ENCODE data around the gene MAPK1IP1L. TPM values are rescaled to one million over a fixed set of nuclear protein-coding genes. Genes with fewer than 3 reads are reported as not detected.
"Not testable (repeated sequence)": the region's sequence is repeated elsewhere in the genome, so short reads cannot be mapped to it uniquely, and the experiment has no call there.

Gene MAPK1IP1L
- total RNA-seq, 5 donors from 2014 or later (not counting 1 experiment from before 2014, with no cell fraction given), result 68.7 to 153 (median 73.4) TPM

GRCh38 chr14:55079961-55080360 is 28.5 kb downstream of the MAPK1IP1L start:
- H3K9me3 Mint-ChIP-seq; H3K4me3 Mint-ChIP-seq; DNase-seq; H3K27me3 ChIP-seq (replicated peaks in 1 of 2; ENCODE audit: control insufficient read depth in 2 of 2, extremely low read depth in 1 of 2, insufficient read depth in 2 of 2, low read length in 1 of 2); H3K27me3 Mint-ChIP-seq; H3K4me3 ChIP-seq (ENCODE audit: control insufficient read depth in 1 of 2, extremely low read depth in 1 of 2, low read length in 1 of 2); H3K36me3 Mint-ChIP-seq; H3K36me3 ChIP-seq (ENCODE audit: control insufficient read depth in 2 of 2, extremely low read depth in 1 of 2, insufficient read depth in 1 of 2, low read length in 1 of 2); H3K9me3 ChIP-seq; H3K27ac ChIP-seq (ENCODE audit: low read length); H3K4me1 ChIP-seq (ENCODE audit: control insufficient read depth in 1 of 2, extremely low read depth in 1 of 2, insufficient read depth in 2 of 2, low read length in 2 of 2); H3K27ac Mint-ChIP-seq; ATAC-seq (replicated peaks in 1 of 4); CTCF ChIA-PET: not testable (repeated sequence)
- POLR2A ChIA-PET, result interaction anchor here in 1 of 2 donors (0.5 to 0.6 kb wide), 2 partner anchors 8 to 39 kb away, joined by 3 to 6 read pairs; no protein-coding TSS in a partner anchor
- no CpG with 5 or more reads among the region's 6 CpGs for WGBS (ENCODE audit: insufficient coverage)
- H3K4me1 Mint-ChIP-seq, result peaks cover 8 to 11% (median 10%) of the 10 kb centered on the region in 3 donors

GRCh38 chr14:55084401-55085059 is 33.1 kb downstream of the MAPK1IP1L start:
- peaks cover 0 to 2% of the 10 kb centered on the region in 2 experiments for H3K27me3 ChIP-seq (replicated peaks in 1 of 2; ENCODE audit: control insufficient read depth in 2 of 2, extremely low read depth in 1 of 2, insufficient read depth in 2 of 2, low read length in 1 of 2)
- Mint-ChIP-seq H3K27ac (no peak overlapping the region), H3K4me3 (no peak overlapping the region), H3K9me3 (no peaks in the 10 kb centered on the region), H3K4me1 (peaks cover 0 to 2% (median 2%) of the 10 kb centered on the region in 3 donors), H3K27me3 (no peaks in the 10 kb centered on the region), H3K36me3 (no peaks in the 10 kb centered on the region)
- CTCF ChIA-PET, result interaction anchor here (0.6 to 1.7 kb wide), 4 partner anchors 13 to 77 kb away, joined by 3 to 7 read pairs (median 4); no protein-coding TSS in a partner anchor
- no peak overlapping the region for H3K27ac ChIP-seq (ENCODE audit: low read length)
- no peak overlapping the region for H3K4me3 ChIP-seq (ENCODE audit: control insufficient read depth in 1 of 2, extremely low read depth in 1 of 2, low read length in 1 of 2)
- H3K4me1 ChIP-seq (ENCODE audit: control insufficient read depth in 1 of 2, extremely low read depth in 1 of 2, insufficient read depth in 2 of 2, low read length in 2 of 2), result peaks cover 0 to 4% of the 10 kb centered on the region in 2 experiments
- POLR2A ChIA-PET, result interaction anchor here in 1 of 2 donors (1.0 kb wide), 1 partner anchor 12 kb away, joined by 5 read pairs; no protein-coding TSS in a partner anchor
- ATAC-seq (replicated peaks in 1 of 4) (no peak), DNase-seq (no peak)
- H3K36me3 ChIP-seq (ENCODE audit: control insufficient read depth in 2 of 2, extremely low read depth in 1 of 2, insufficient read depth in 1 of 2, low read length in 1 of 2), result no peaks in the 10 kb centered on the region
- no peaks in the 10 kb centered on the region for H3K9me3 ChIP-seq

GRCh38 chr14:55085060-55085660 is 33.7 kb downstream of the MAPK1IP1L start:
- Mint-ChIP-seq H3K27ac (no peak overlapping the region), H3K9me3 (no peaks in the 10 kb centered on the region), H3K27me3 (no peaks in the 10 kb centered on the region), H3K36me3 (no peaks in the 10 kb centered on the region), H3K4me3 (no peak overlapping the region), H3K4me1 (peaks cover 0 to 3% (median 2%) of the 10 kb centered on the region in 3 donors)
- ATAC-seq (replicated peaks in 1 of 4), result no peak
- DNase-seq, result no peak
- Histone ChIP-seq H3K27ac (ENCODE audit: low read length) (no peak overlapping the region), H3K4me1 (ENCODE audit: control insufficient read depth in 1 of 2, extremely low read depth in 1 of 2, insufficient read depth in 2 of 2, low read length in 2 of 2) (peaks cover 0 to 4% of the 10 kb centered on the region in 2 experiments), H3K36me3 (ENCODE audit: control insufficient read depth in 2 of 2, extremely low read depth in 1 of 2, insufficient read depth in 1 of 2, low read length in 1 of 2) (no peaks in the 10 kb centered on the region), H3K27me3 (replicated peaks in 1 of 2; ENCODE audit: control insufficient read depth in 2 of 2, extremely low read depth in 1 of 2, insufficient read depth in 2 of 2, low read length in 1 of 2) (peaks cover 0 to 2% of the 10 kb centered on the region in 2 experiments), H3K4me3 (ENCODE audit: control insufficient read depth in 1 of 2, extremely low read depth in 1 of 2, low read length in 1 of 2) (no peak overlapping the region), H3K9me3 (no peaks in the 10 kb centered on the region)
- 92% methylated on average over 2 of the region's 4 CpGs for WGBS (ENCODE audit: insufficient coverage)
- ChIA-PET CTCF (interaction anchor here (0.6 to 1.7 kb wide), 2 partner anchors 15 to 76 kb away, joined by 3 to 4 read pairs; no protein-coding TSS in a partner anchor), POLR2A (no interaction called here)

DNA sequence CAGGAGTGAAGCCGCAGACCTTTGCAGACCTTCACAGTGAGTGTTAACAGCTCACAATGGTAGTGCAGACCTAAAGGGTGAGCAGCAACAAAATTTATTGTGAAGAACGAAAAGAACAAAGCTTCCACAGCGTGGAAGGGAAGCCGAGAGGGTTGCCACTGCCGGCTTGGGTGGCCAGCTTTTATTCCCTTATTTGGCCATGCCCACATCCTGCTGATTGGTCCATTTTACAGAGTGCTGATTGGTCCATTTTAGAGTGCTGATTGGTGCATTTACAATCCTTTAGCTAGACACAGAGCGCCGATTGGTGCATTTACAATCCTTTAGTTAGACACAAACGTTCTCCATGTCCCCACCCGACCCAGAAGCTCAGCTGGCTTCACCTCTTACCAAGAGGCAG is 35.5 kb downstream of the MAPK1IP1L start:
- no peak for ATAC-seq (replicated peaks in 1 of 4)
- DNase-seq, result no peak
- POLR2A ChIA-PET, result interaction anchor here (0.6 to 0.7 kb wide), 3 partner anchors 22 to 34 kb away, joined by 4 to 6 read pairs (median 4); no protein-coding TSS in a partner anchor
- H3K27ac Mint-ChIP-seq, result no peak overlapping the region
- CTCF ChIA-PET, result interaction anchor here in 1 of 2 donors (1.1 kb wide), 1 partner anchor 69 kb away, joined by 3 read pairs; no protein-coding TSS in a partner anchor
- Histone ChIP-seq H3K36me3 (ENCODE audit: control insufficient read depth in 2 of 2, extremely low read depth in 1 of 2, insufficient read depth in 1 of 2, low read length in 1 of 2) (no peaks in the 10 kb centered on the region), H3K27me3 (replicated peaks in 1 of 2; ENCODE audit: control insufficient read depth in 2 of 2, extremely low read depth in 1 of 2, insufficient read depth in 2 of 2, low read length in 1 of 2) (no peaks in the 10 kb centered on the region), H3K4me3 (ENCODE audit: control insufficient read depth in 1 of 2, extremely low read depth in 1 of 2, low read length in 1 of 2) (no peak overlapping the region), H3K9me3 (no peaks in the 10 kb centered on the region), H3K27ac (ENCODE audit: low read length) (no peak overlapping the region), H3K4me1 (ENCODE audit: control insufficient read depth in 1 of 2, extremely low read depth in 1 of 2, insufficient read depth in 2 of 2, low read length in 2 of 2) (peaks cover 0 to 4% of the 10 kb centered on the region in 2 experiments)
- no peaks in the 10 kb centered on the region for H3K27me3 Mint-ChIP-seq
- no peaks in the 10 kb centered on the region for H3K9me3 Mint-ChIP-seq
- no peak overlapping the region for H3K4me3 Mint-ChIP-seq
- WGBS (ENCODE audit: insufficient coverage), result 93% methylated on average over 9 of the region's 9 CpGs
- H3K4me1 Mint-ChIP-seq, result peaks cover 0 to 3% (median 2%) of the 10 kb centered on the region in 3 donors
- H3K36me3 Mint-ChIP-seq, result no peaks in the 10 kb centered on the region

- Histone ChIP-seq H3K27me3 (replicated peaks in 1 of 2; ENCODE audit: control insufficient read depth in 2 of 2, extremely low read depth in 1 of 2, insufficient read depth in 2 of 2, low read length in 1 of 2) (no peaks in the 10 kb centered on the region), H3K4me1 (ENCODE audit: control insufficient read depth in 1 of 2, extremely low read depth in 1 of 2, insufficient read depth in 2 of 2, low read length in 2 of 2) (peaks cover 0 to 4% of the 10 kb centered on the region in 2 experiments), H3K4me3 (ENCODE audit: control insufficient read depth in 1 of 2, extremely low read depth in 1 of 2, low read length in 1 of 2) (no peak overlapping the region), H3K9me3 (no peaks in the 10 kb centered on the region), H3K27ac (ENCODE audit: low read length) (no peak overlapping the region), H3K36me3 (ENCODE audit: control insufficient read depth in 2 of 2, extremely low read depth in 1 of 2, insufficient read depth in 1 of 2, low read length in 1 of 2) (no peaks in the 10 kb centered on the region)
- no peaks in the 10 kb centered on the region for H3K36me3 Mint-ChIP-seq
- ChIA-PET POLR2A (no interaction called here), CTCF (interaction anchor here (0.8 to 2.6 kb wide), 3 partner anchors 12 to 82 kb away, joined by 4 to 40 read pairs (median 5); no protein-coding TSS in a partner anchor)
- no peak overlapping the region for H3K4me3 Mint-ChIP-seq
- no peak for DNase-seq
- H3K4me1 Mint-ChIP-seq, result peaks cover 0 to 3% (median 2%) of the 10 kb centered on the region in 3 donors
- H3K9me3 Mint-ChIP-seq, result no peaks in the 10 kb centered on the region
- H3K27ac Mint-ChIP-seq, result no peak overlapping the region
- H3K27me3 Mint-ChIP-seq, result no peaks in the 10 kb centered on the region
- ATAC-seq (replicated peaks in 1 of 4), result no peak
Observed at GRCh38 chr14:55088356-55088755, 36.9 kb downstream of the MAPK1IP1L start.

DNA sequence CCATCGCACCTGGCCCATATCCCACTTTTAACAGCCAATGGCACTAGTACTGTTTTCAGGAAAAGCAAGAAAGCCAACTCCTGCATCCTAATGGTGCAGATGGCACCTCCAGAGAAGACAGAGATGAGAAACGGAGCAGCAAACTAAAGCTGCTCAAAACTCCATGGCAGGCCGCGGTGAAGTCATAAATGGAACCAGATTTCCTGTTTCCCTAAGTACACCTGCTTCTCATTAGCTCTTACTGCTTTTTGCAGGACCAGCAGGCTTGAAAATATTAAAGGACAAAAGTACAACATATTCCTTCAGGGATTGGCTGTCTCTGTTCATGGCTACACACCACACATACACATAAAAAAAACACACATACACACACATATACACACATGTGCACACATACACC is 40.9 kb downstream of the MAPK1IP1L start:
- Mint-ChIP-seq H3K27me3 (no peaks in the 10 kb centered on the region), H3K27ac (no peak overlapping the region), H3K36me3 (no peaks in the 10 kb centered on the region), H3K4me1 (peaks cover 0 to 8% (median 7%) of the 10 kb centered on the region in 3 donors), H3K4me3 (no peak overlapping the region), H3K9me3 (no peaks in the 10 kb centered on the region)
- Histone ChIP-seq H3K4me1 (ENCODE audit: control insufficient read depth in 1 of 2, extremely low read depth in 1 of 2, insufficient read depth in 2 of 2, low read length in 2 of 2) (peaks cover 0 to 9% of the 10 kb centered on the region in 2 experiments), H3K27me3 (replicated peaks in 1 of 2; ENCODE audit: control insufficient read depth in 2 of 2, extremely low read depth in 1 of 2, insufficient read depth in 2 of 2, low read length in 1 of 2) (no peaks in the 10 kb centered on the region), H3K27ac (ENCODE audit: low read length) (no peak overlapping the region), H3K4me3 (ENCODE audit: control insufficient read depth in 1 of 2, extremely low read depth in 1 of 2, low read length in 1 of 2) (no peak overlapping the region), H3K9me3 (no peaks in the 10 kb centered on the region), H3K36me3 (ENCODE audit: control insufficient read depth in 2 of 2, extremely low read depth in 1 of 2, insufficient read depth in 1 of 2, low read length in 1 of 2) (no peaks in the 10 kb centered on the region)
- DNase-seq, result no peak
- 93% methylated on average over 3 of the region's 4 CpGs for WGBS (ENCODE audit: insufficient coverage)
- no peak for ATAC-seq (replicated peaks in 1 of 4)
- POLR2A ChIA-PET, result interaction anchor here (0.6 to 1.3 kb wide), 2 partner anchors 10 to 1342 kb away, joined by 3 read pairs; no protein-coding TSS in a partner anchor
- CTCF ChIA-PET, result interaction anchor here (0.5 to 1.1 kb wide), 5 partner anchors 11 to 339 kb away, joined by 3 to 8 read pairs (median 5); no protein-coding TSS in a partner anchor

Measured in T-cell (primary cell).